ENCODE results near the gene FBXL17.

FBXL17 gene

GRCh38 chr5:107916731-107917725 is 464.9 kb downstream of the FBXL17 start:
- no peak for TF ChIP-seq ZNF274 (IDR thresholded peaks at IDR 0.05; ENCODE audit: low read depth, low read length)
- H3K4me3 ChIP-seq (ENCODE audit: low read length), result no peak overlapping the region

GRCh38 chr5:107915176-107915812 is 466.6 kb downstream of the FBXL17 start:
- no peak for TF ChIP-seq ZNF274 (IDR thresholded peaks at IDR 0.05; ENCODE audit: low read depth, low read length)

GRCh38 chr5:107913494-107913893 is 468.4 kb downstream of the FBXL17 start:
- TF ChIP-seq ZNF274 (IDR thresholded peaks at IDR 0.05; ENCODE audit: low read depth, low read length), result no peak

More at GRCh38 chr5:107915176-107915812, 466.6 kb downstream of the FBXL17 start:
- no peak overlapping the region for H3K4me3 ChIP-seq (ENCODE audit: low read length)

GRCh38 chr5:107900721-107901120 is 481.2 kb downstream of the FBXL17 start:
- no peak for TF ChIP-seq ZNF274 (IDR thresholded peaks at IDR 0.05; ENCODE audit: low read depth, low read length)

More at GRCh38 chr5:107913494-107913893, 468.4 kb downstream of the FBXL17 start:
- no peak overlapping the region for H3K4me3 ChIP-seq (ENCODE audit: low read length)

GRCh38 chr5:107894361-107894760 is 487.5 kb downstream of the FBXL17 start:
- no peak for TF ChIP-seq ZNF274 (IDR thresholded peaks at IDR 0.05; ENCODE audit: low read depth, low read length)
- H3K4me3 ChIP-seq (ENCODE audit: low read length), result no peak overlapping the region

More at GRCh38 chr5:107900721-107901120, 481.2 kb downstream of the FBXL17 start:
- H3K4me3 ChIP-seq (ENCODE audit: low read length), result no peak overlapping the region

GRCh38 chr5:107893642-107894041 is 488.3 kb downstream of the FBXL17 start:
- TF ChIP-seq ZNF274 (IDR thresholded peaks at IDR 0.05; ENCODE audit: low read depth, low read length), result no peak
- H3K4me3 ChIP-seq (ENCODE audit: low read length), result no peak overlapping the region

GRCh38 chr5:107889387-107889786 is 492.5 kb downstream of the FBXL17 start:
- H3K4me3 ChIP-seq (ENCODE audit: low read length), result no peak overlapping the region
- TF ChIP-seq ZNF274 (IDR thresholded peaks at IDR 0.05; ENCODE audit: low read depth, low read length), result no peak

- H3K4me3 ChIP-seq (ENCODE audit: low read length), result no peak overlapping the region
- no peak for TF ChIP-seq ZNF274 (IDR thresholded peaks at IDR 0.05; ENCODE audit: low read depth, low read length)
These were observed 493.4 kb downstream of the FBXL17 start for GRCh38 chr5:107888541-107888940.

GRCh38 chr5:107887166-107887943 is 494.5 kb downstream of the FBXL17 start:
- no peak for TF ChIP-seq ZNF274 (IDR thresholded peaks at IDR 0.05; ENCODE audit: low read depth, low read length)

GRCh38 chr5:107885601-107886000 is 496.3 kb downstream of the FBXL17 start:
- no peak for TF ChIP-seq ZNF274 (IDR thresholded peaks at IDR 0.05; ENCODE audit: low read depth, low read length)
- no peak overlapping the region for H3K4me3 ChIP-seq (ENCODE audit: low read length)

More at GRCh38 chr5:107887166-107887943, 494.5 kb downstream of the FBXL17 start:
- peak overlapping the region; percentile 43; the same call in 1 of the 2 replicates for H3K4me3 ChIP-seq (ENCODE audit: low read length)

GRCh38 chr5:107884871-107885270 is 497.0 kb downstream of the FBXL17 start:
- H3K4me3 ChIP-seq (ENCODE audit: low read length), result no peak overlapping the region
- no peak for TF ChIP-seq ZNF274 (IDR thresholded peaks at IDR 0.05; ENCODE audit: low read depth, low read length)

GRCh38 chr5:107878661-107879060 is 503.2 kb downstream of the FBXL17 start:
- H3K4me3 ChIP-seq (ENCODE audit: low read length), result no peak overlapping the region
- TF ChIP-seq ZNF274 (IDR thresholded peaks at IDR 0.05; ENCODE audit: low read depth, low read length), result no peak

GRCh38 chr5:107876906-107877305 is 505.0 kb downstream of the FBXL17 start:
- H3K4me3 ChIP-seq (ENCODE audit: low read length), result no peak overlapping the region
- TF ChIP-seq ZNF274 (IDR thresholded peaks at IDR 0.05; ENCODE audit: low read depth, low read length), result no peak

- no peak for TF ChIP-seq ZNF274 (IDR thresholded peaks at IDR 0.05; ENCODE audit: low read depth, low read length)
- H3K4me3 ChIP-seq (ENCODE audit: low read length), result no peak overlapping the region
These were observed 505.6 kb downstream of the FBXL17 start for GRCh38 chr5:107876261-107876660.
